Choroid plexus epithelial cell (primary cell): ENCODE measurements around the gene SCAANT1.

Experiments used
- DNase-seq: peaks from one replicate; pipeline ENCODE4 v3.0.0-alpha.2; 2010; ENCODE audit warnings: low read depth
- H3K4me3 ChIP-seq: 2 replicates; pipeline ENCODE4 v1.5.1; 2011; ENCODE audit warnings: low read depth, mild to moderate bottlenecking, control low read depth, low read length, moderate library complexity
- CTCF ChIP-seq: conservative IDR thresholded peaks from 2 replicates; pipeline ENCODE4 v1.5.1; 2011; ENCODE audit warnings: low read depth, mild to moderate bottlenecking, control low read depth, inconsistent platforms, low read length, moderate library complexity

The SCAANT1 gene

GRCh38 chr3:63905731-63906620 is 6.2 kb downstream of the SCAANT1 start:
- no peak overlapping the region for H3K4me3 ChIP-seq
- no peak for TF ChIP-seq CTCF
- DNase-seq = no peak

GRCh38 chr3:63900459-63900858 is 11.7 kb downstream of the SCAANT1 start:
- no peak for TF ChIP-seq CTCF
- H3K4me3 ChIP-seq = no peak overlapping the region
- DNase-seq = peak; percentile 13

GRCh38 chr3:63900010-63900409 is 12.2 kb downstream of the SCAANT1 start:
- DNase-seq = no peak
- H3K4me3 ChIP-seq = no peak overlapping the region
- TF ChIP-seq CTCF = no peak

GRCh38 chr3:63896332-63897030 is 15.7 kb downstream of the SCAANT1 start:
- no peak overlapping the region for H3K4me3 ChIP-seq
- peak; percentile 14 for DNase-seq
- TF ChIP-seq CTCF = no peak

- TF ChIP-seq CTCF = no peak
- peak; percentile 9 for DNase-seq
- no peak overlapping the region for H3K4me3 ChIP-seq
Observed at GRCh38 chr3:63895422-63896189, 16.6 kb downstream of the SCAANT1 start.

- no peak overlapping the region for H3K4me3 ChIP-seq
- no peak for TF ChIP-seq CTCF
- DNase-seq = no peak
Observed at GRCh38 chr3:63892773-63893352, 19.3 kb downstream of the SCAANT1 start.
